PC-9 (cell line): ENCODE results near the gene ANKS1B.

Experiments
- CTCF ChIP-seq: fragments of 200-600 bp; sonication (generic); conservative IDR thresholded peaks from 2 replicates; pipeline ENCODE4 v1.6.1; 2017; ENCODE audit warnings: mixed run types, antibody characterized with exemption, mild to moderate bottlenecking, moderate library complexity
- EZH2 ChIP-seq: fragments of 200-600 bp; sonication (generic); IDR thresholded peaks from 2 replicates; pipeline ENCODE4 v1.8.0; 2017; ENCODE audit warnings: antibody characterized with exemption, low read depth

GRCh38 chr12:98724384-98725155 is 1260.2 kb downstream of the ANKS1B start:
- TF ChIP-seq EZH2 (no peak), CTCF (no peak)
